Cardiac ventricle fibroblast (primary cell): Measurements from ENCODE around the gene TARBP1. TPM values are rescaled to one million over a fixed set of nuclear protein-coding genes. Genes with fewer than 3 reads are reported as not detected.

Source experiments
- total RNA-seq: library from RNA; depleted of rRNA; stranded (reverse); fragments of >200 nt; gene quantifications from 2 replicates; pipeline ENCODE4 v1.2.3, GENCODE V29; 2015

Gene TARBP1
- 12.7 and 12.9 TPM in 2 replicates for total RNA-seq

GRCh38 chr1:234478481-234479309 is at the start of gene TARBP1:
TSS of gene TARBP1 (minus strand) at chr1:234479179. CDS start at chr1:234479103, 76 bp downstream.

GRCh38 chr1:234373064-234373958 is 105.7 kb downstream of the TARBP1 start, which contains the start of gene COA6:
TSS of gene COA6 (plus strand) at chr1:234373456. CDS start at chr1:234373467, 11 bp downstream.

Other genes with a start within 250 kb of the TARBP1 start
- gene COA6, start 105.7 kb downstream of the TARBP1 start, total RNA-seq, result 13.5 and 29.3 TPM in 2 replicates
- gene IRF2BP2, start 131.0 kb upstream of the TARBP1 start, total RNA-seq, result 77.9 and 78.4 TPM in 2 replicates